ENCODE data around the gene KIAA0825. TPM values are rescaled to one million over a fixed set of nuclear protein-coding genes. Genes with fewer than 3 reads are reported as not detected.

KIAA0825 gene
- total RNA-seq, 1 donor: 9.5 TPM

- TF ChIP-seq CTCF (IDR thresholded peaks at IDR 0.05; ENCODE audit: insufficient read depth, low read depth, low read length): no peak
- no peak for DNase-seq (ENCODE audit: low read depth)
- H3K4me3 ChIP-seq (ENCODE audit: low read depth, low read length): no peak overlapping the region
These were observed 160.6 kb downstream of the KIAA0825 start for GRCh38 chr5:94457788-94458187.

GRCh38 chr5:94445726-94446125, 172.7 kb downstream of the KIAA0825 start:
- no peak overlapping the region for H3K4me3 ChIP-seq (ENCODE audit: low read depth, low read length)
- no peak for TF ChIP-seq CTCF (IDR thresholded peaks at IDR 0.05; ENCODE audit: insufficient read depth, low read depth, low read length)
- no peak for DNase-seq (ENCODE audit: low read depth)

GRCh38 chr5:94442991-94443390, 175.4 kb downstream of the KIAA0825 start:
- no peak for DNase-seq (ENCODE audit: low read depth)
- no peak overlapping the region for H3K4me3 ChIP-seq (ENCODE audit: low read depth, low read length)
- no peak for TF ChIP-seq CTCF (IDR thresholded peaks at IDR 0.05; ENCODE audit: insufficient read depth, low read depth, low read length)

- DNase-seq (ENCODE audit: low read depth): no peak
- TF ChIP-seq CTCF (IDR thresholded peaks at IDR 0.05; ENCODE audit: insufficient read depth, low read depth, low read length): no peak
- no peak overlapping the region for H3K4me3 ChIP-seq (ENCODE audit: low read depth, low read length)
These were observed 176.3 kb downstream of the KIAA0825 start for GRCh38 chr5:94442076-94442475.

GRCh38 chr5:94440015-94440414, 178.4 kb downstream of the KIAA0825 start:
- DNase-seq (ENCODE audit: low read depth): no peak
- H3K4me3 ChIP-seq (ENCODE audit: low read depth, low read length): no peak overlapping the region
- no peak for TF ChIP-seq CTCF (IDR thresholded peaks at IDR 0.05; ENCODE audit: insufficient read depth, low read depth, low read length)

GRCh38 chr5:94433397-94434163, 184.8 kb downstream of the KIAA0825 start:
- DNase-seq (ENCODE audit: low read depth): peak; percentile 93
- no peak overlapping the region for H3K4me3 ChIP-seq (ENCODE audit: low read depth, low read length)
- TF ChIP-seq CTCF (IDR thresholded peaks at IDR 0.05; ENCODE audit: insufficient read depth, low read depth, low read length): no peak

- no peak for TF ChIP-seq CTCF (IDR thresholded peaks at IDR 0.05; ENCODE audit: insufficient read depth, low read depth, low read length)
- no peak overlapping the region for H3K4me3 ChIP-seq (ENCODE audit: low read depth, low read length)
- DNase-seq (ENCODE audit: low read depth): peak; percentile 72
These were observed 185.9 kb downstream of the KIAA0825 start for GRCh38 chr5:94432499-94432898.

Measured in fibroblast of villous mesenchyme (primary cell).